LNCAP (cell line): ENCODE measurements around the gene CCDC178.

Experiments
- CTCF ChIP-seq: fragments of 450-650 bp; IDR thresholded peaks from 2 replicates; pipeline ENCODE4 v1.5.1; 2017; ENCODE audit warnings: mild to moderate bottlenecking

CCDC178 gene

DNA sequence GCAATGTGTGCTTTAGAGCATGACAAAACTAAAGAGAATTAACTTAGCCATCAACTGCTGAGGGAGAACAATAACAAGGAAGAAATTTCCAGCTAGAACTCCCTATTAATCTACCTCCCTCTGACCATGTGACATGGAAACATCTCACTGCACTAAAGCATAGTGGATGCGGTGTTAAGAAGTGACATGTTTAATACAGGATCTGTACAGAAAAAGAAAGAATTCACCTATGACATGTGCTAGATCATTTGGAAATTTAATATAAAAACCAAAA, 465.4 kb downstream of the CCDC178 start:
- no peak for TF ChIP-seq CTCF

- TF ChIP-seq CTCF, result no peak
Measured at GRCh38 chr18:32974421-32975162, 465.9 kb downstream of the CCDC178 start.

GRCh38 chr18:32968248-32968647, 472.3 kb downstream of the CCDC178 start:
- no peak for TF ChIP-seq CTCF

- TF ChIP-seq CTCF, result no peak
Measured at GRCh38 chr18:32966141-32966540, 474.4 kb downstream of the CCDC178 start.

DNA sequence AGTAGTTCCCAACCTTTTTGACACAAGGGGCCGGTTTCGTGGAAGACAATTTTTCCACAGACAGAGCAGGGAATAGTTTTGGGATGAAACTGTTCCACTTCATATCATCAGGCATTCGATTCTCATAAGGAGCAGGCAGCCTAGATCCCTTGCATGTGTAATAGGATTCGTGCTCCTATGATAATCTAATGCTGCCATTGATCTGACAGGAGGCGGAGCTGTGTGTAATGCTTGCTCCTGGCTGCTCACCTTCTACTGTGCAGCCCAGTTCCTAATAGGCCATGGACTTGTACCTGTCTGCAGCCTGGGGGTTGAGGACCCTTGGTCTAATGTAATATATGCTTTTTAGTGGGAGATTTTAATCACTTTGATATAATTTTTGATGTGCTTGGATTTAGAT, 479.0 kb downstream of the CCDC178 start:
- no peak for TF ChIP-seq CTCF

DNA sequence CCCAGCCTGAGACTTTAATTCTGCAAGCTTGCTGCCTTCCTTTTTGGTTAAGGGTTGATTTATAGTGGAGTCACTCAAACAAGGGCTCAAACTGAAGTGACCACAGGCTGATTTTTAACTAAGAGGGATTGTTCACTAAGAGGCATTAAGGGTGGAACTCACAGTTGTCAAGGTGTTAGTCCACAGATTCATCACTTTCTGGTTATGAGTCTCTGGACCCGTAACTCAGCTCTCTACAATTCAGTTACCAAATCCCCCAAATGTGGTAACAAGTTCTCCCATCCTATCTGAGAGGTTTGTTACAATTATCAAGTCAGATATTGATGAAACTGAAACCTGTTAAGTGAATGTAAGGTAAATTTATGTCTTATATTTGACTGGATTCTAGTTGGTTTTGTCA, 481.8 kb downstream of the CCDC178 start:
- TF ChIP-seq CTCF, result no peak

GRCh38 chr18:32956591-32957315, 483.8 kb downstream of the CCDC178 start:
- TF ChIP-seq CTCF, result no peak
